K562 (cell line): Measurements from ENCODE around the gene MCAM. TPM values are rescaled to one million over a fixed set of nuclear protein-coding genes. Genes with fewer than 3 reads are reported as not detected.
A peak's percentile ranks its signal among the peaks of the same experiment; 100 is the strongest.

Source experiments
- ATAC-seq: fragments of 200-7000 bp; cut with Tn5 transposase; 3 replicates; pipeline ENCODE4 v1.9.1; 2020; ENCODE audit warnings: moderate library complexity
- BruUV-seq: library from RNA; stranded (reverse); fragments of 400-500 nt; replicated peaks from 2 replicates; lab custom pipeline; 2021; lab: Mats Ljungman, UMichigan
- CTCF ChIA-PET: fragments of 300-600 bp; formaldehyde crosslinking; extraction: SDS; loops from one replicate; lab custom pipeline; 2021; ENCODE audit warnings: low intra/inter-chr PET ratio; lab: Yijun Ruan, JAX
- POLR2A ChIA-PET: fragments of 300-600, 350-650 bp; sonication (Branson Sonifier 250); formaldehyde crosslinking; extraction: SDS; loops from one replicate; lab custom pipeline; 2021; ENCODE audit warnings: antibody characterized with exemption, inconsistent platforms; lab: Yijun Ruan, JAX
- DNase-seq, 4 experiments: peaks; one replicate each; pipeline versions ENCODE4 v3.0.0 to v3.0.0-alpha.2; 2011 to 2018; ENCODE audit warnings: low spot score in 3 of 4, mixed read lengths in 3 of 4; ENCODE audit errors: extremely low read depth in 1 of 4
- FAIRE-seq: peaks from 2 replicates; lab custom pipeline; 2011; peaks lifted over from hg19 to GRCh38; lab: Jason Lieb, UNC
- H2AFZ ChIP-seq: 2 replicates; pipeline ENCODE4 v1.6.0; 2011; ENCODE audit warnings: low read depth, low read length, control low read depth, inconsistent platforms
- H3K27ac ChIP-seq: fragments of 200-600 bp; 3 replicates; pipeline ENCODE4 v1.8.0; 2011; ENCODE audit warnings: low read depth, mild to moderate bottlenecking, control low read depth, inconsistent platforms, low read length, moderate library complexity, mixed read lengths; ENCODE audit errors: extremely low read depth
- H3K27me3 ChIP-seq, 2 experiments: fragments of 300-600 bp in 1 of 2; 2 replicates in 1 of 2; 3 replicates in 1 of 2; pipeline versions ENCODE4 v1.6.0 to v1.8.0; 2011; ENCODE audit warnings: inconsistent platforms in 2 of 2, low read length in 2 of 2, mild to moderate bottlenecking in 1 of 2, mixed read lengths in 1 of 2, moderate library complexity in 1 of 2; ENCODE audit not compliant: control insufficient read depth in 2 of 2, insufficient read depth in 2 of 2
- H3K36me3 ChIP-seq: fragments of 300-600 bp; 3 replicates; pipeline ENCODE4 v1.8.0; 2011; ENCODE audit warnings: mild to moderate bottlenecking, low read length, inconsistent platforms; ENCODE audit not compliant: control insufficient read depth, insufficient read depth
- H3K4me1 ChIP-seq, 2 experiments: fragments of 200-600 bp in 1 of 2; replicated peaks in 1 of 2; 2 replicates in 1 of 2; 3 replicates in 1 of 2; pipeline versions ENCODE4 v1.5.1 to v1.8.0; 2011; ENCODE audit warnings: inconsistent platforms in 2 of 2, low read length in 2 of 2, mild to moderate bottlenecking in 1 of 2, mixed read lengths in 1 of 2, moderate library complexity in 1 of 2; ENCODE audit not compliant: control insufficient read depth in 2 of 2, insufficient read depth in 2 of 2
- H3K4me2 ChIP-seq: 2 replicates; pipeline ENCODE4 v1.6.1; 2011; ENCODE audit warnings: low read length, control low read depth, inconsistent platforms, mixed read lengths; ENCODE audit not compliant: insufficient read depth
- H3K4me3 ChIP-seq: fragments of 200-600 bp; sonication (generic), shearing (Covaris generic); 2 replicates; pipeline ENCODE4 v1.5.1; 2016; ENCODE audit warnings: control low read depth, inconsistent platforms
- H3K79me2 ChIP-seq: fragments of 200-600 bp; 3 replicates; pipeline ENCODE4 v1.8.0; 2011; ENCODE audit warnings: low read length, inconsistent platforms; ENCODE audit not compliant: control insufficient read depth, insufficient read depth
- H3K9ac ChIP-seq, 2 experiments: 2 replicates each; pipeline versions ENCODE4 v1.6.0 to v1.6.1; 2011; ENCODE audit warnings: low read depth in 2 of 2, low read length in 2 of 2, control low read depth in 1 of 2, inconsistent platforms in 1 of 2, mild to moderate bottlenecking in 1 of 2, mixed read lengths in 1 of 2; ENCODE audit not compliant: insufficient read depth in 1 of 2
- H3K9me1 ChIP-seq: one replicate; pipeline ENCODE4 v1.6.0; 2011; ENCODE audit warnings: inconsistent platforms, mild to moderate bottlenecking, low read length, moderate library complexity; ENCODE audit not compliant: control insufficient read depth, insufficient read depth
- H3K9me3 ChIP-seq: replicated peaks from 2 replicates; pipeline ENCODE4 v1.5.1; 2011; ENCODE audit warnings: low read depth, low read length, inconsistent platforms; ENCODE audit not compliant: control insufficient read depth, insufficient read depth
- H4K20me1 ChIP-seq: replicated peaks from 2 replicates; pipeline ENCODE4 v1.6.1; 2011; ENCODE audit warnings: low read length, inconsistent platforms, mixed read lengths; ENCODE audit not compliant: control insufficient read depth, insufficient read depth
- SIX5 ChIP-seq, 2 experiments: IDR thresholded peaks; 2 replicates each; pipeline ENCODE4 v1.6.1; 2011; ENCODE audit warnings: low read length in 2 of 2, borderline replicate concordance in 1 of 2, low read depth in 1 of 2, mild to moderate bottlenecking in 1 of 2, moderate library complexity in 1 of 2; ENCODE audit not compliant: insufficient read depth in 1 of 2
- TFAM ChIP-seq: fragments of 250-450 bp; sonication (Bioruptor Pico); conservative IDR thresholded peaks from 2 replicates; pipeline ENCODE4 v1.5.0; 2021; ENCODE audit warnings: mild to moderate bottlenecking, moderate library complexity
- WGBS: fragments of 100-300 bp; shearing (Covaris generic); methylation state at CpG from one replicate; pipeline ENCODE4 v1.1.6; 2016; ENCODE audit warnings: low coverage, mixed read lengths; ENCODE audit not compliant: insufficient coverage; ENCODE audit errors: missing lambda C conversion rate; 5-methylcytosine and 5-hydroxymethylcytosine counted together
- in situ Hi-C: fragments of 300-500 bp; cut with MboI; formaldehyde crosslinking; loops from 4 replicates; pipeline ENCODE4 v1.15.0; 2018; ENCODE audit warnings: inconsistent platforms, mixed read lengths
- intact Hi-C: fragments of 100-400 bp; cut with micrococcal nuclease; formaldehyde crosslinking; loops from 2 replicates; pipeline ENCODE4 v1.14.2; 2022
- polyA plus RNA-seq, 8 experiments: library from polyadenylated mRNA; depleted of rRNA in 4 of 8; stranded (reverse) in 5 of 8; unstranded in 3 of 8; fragments of >200 nt; fragmentation: Nextera tagmentation in 2 of 8; fragmentation: Illumina TruSeq in 1 of 8; extraction: Ambion mirVana in 2 of 8; extraction: Trizol in 1 of 8; gene quantifications; 2 replicates each; pipeline versions ENCODE4 v1.2.1 to v1.2.3, GENCODE V29; 2011 to 2014; ENCODE audit warnings: inconsistent platforms in 1 of 8, missing spikeins in 1 of 8
- total RNA-seq, 7 experiments: library from RNA; depleted of rRNA in 6 of 7; stranded (reverse); fragments of >200 nt in 6 of 7; fragmentation: Illumina TruSeq in 2 of 7; extraction: Trizol in 2 of 7; gene quantifications; 2 replicates each; pipeline versions ENCODE4 v1.2.1 to v1.2.3, GENCODE V29; 2011 to 2021; ENCODE audit warnings: low replicate concordance in 1 of 7
- TF ChIP-seq, protein P1 (sequence below): fragments of 450-650 bp; IDR thresholded peaks from 2 replicates; pipeline ENCODE4 v1.6.1; 2016; ENCODE audit warnings: mild to moderate bottlenecking, moderate library complexity
- TF ChIP-seq, protein P2 (sequence below): sonication (generic); formaldehyde crosslinking; IDR thresholded peaks from 2 replicates; pipeline ENCODE4 v1.8.0; 2022; ENCODE audit warnings: missing genetic modification reagents, mild to moderate bottlenecking, borderline replicate concordance
- TF ChIP-seq, protein P3 (sequence below), 3 experiments: IDR thresholded peaks in 2 of 3; conservative IDR thresholded peaks in 1 of 3; 2 replicates each; pipeline ENCODE4 v1.5.1; 2011 to 2012; ENCODE audit warnings: low read length in 3 of 3, mild to moderate bottlenecking in 3 of 3, control low read depth in 2 of 3, improper control_type of control experiment in 1 of 3, inconsistent platforms in 1 of 3, low read depth in 1 of 3, mixed read lengths in 1 of 3, moderate library complexity in 1 of 3; ENCODE audit not compliant: insufficient read depth in 2 of 3

Gene MCAM
- total and polyA plus RNA-seq, 9 of the 15 experiments (the other 6 are each of a cell fraction or from before 2014, with no cell fraction given): 14.7 to 118 (median 53.6) TPM

DNA sequence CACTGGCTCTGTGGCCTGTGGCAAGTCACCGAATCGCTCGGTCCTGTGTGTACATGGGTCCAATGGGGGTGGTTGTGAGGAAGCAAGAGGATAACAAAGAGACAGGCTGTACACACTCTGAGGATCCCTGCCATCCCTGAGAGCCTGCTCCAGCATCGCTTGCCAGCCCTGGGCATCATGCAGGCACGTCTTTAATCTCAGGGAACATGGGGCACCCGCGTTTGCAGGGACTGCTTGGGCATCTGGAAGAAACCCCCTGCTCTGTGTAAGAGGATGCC, 25.0 kb upstream of the MCAM start:
- BruUV-seq: no TSS peak
- Histone ChIP-seq H3K27me3 (peaks cover 0 to 24% of the 10 kb centered on the region in 2 experiments; a peak in 3 of 5 replicates), H3K27ac (no peak overlapping the region), H3K9me1 (no peaks in the 10 kb centered on the region), H2AFZ (no peak overlapping the region), H3K4me2 (no peak overlapping the region), H3K4me3 (no peak overlapping the region), H3K36me3 (peaks cover 3% of the 10 kb centered on the region; the same call in 1 of the 3 replicates), H4K20me1 (no peaks in the 10 kb centered on the region; the same call in 1 of the 2 replicates), H3K9ac (peak overlapping the region in 1 of 2 experiments; percentile 43; a peak in 1 of 4 replicates), H3K79me2 (peaks cover 6% of the 10 kb centered on the region; the same call in 2 of the 3 replicates), H3K9me3 (no peaks in the 10 kb centered on the region), H3K4me1 (peaks cover 23 to 55% of the 10 kb centered on the region in 2 experiments; a peak in 4 of 5 replicates)
- POLR2A ChIA-PET: no interaction called here
- FAIRE-seq (no peak), DNase-seq (no peak), ATAC-seq (no peak)
- in situ Hi-C loops (no loop called here), intact Hi-C loops (no loop called here)
- 3% methylated on average over 7 of the region's 7 CpGs for WGBS
- no peak for TF ChIP-seq SIX5 (IDR thresholded peaks at IDR 0.05; ENCODE audit: borderline replicate concordance in 1 of 2, insufficient read depth in 1 of 2, low read depth in 1 of 2, low read length in 2 of 2)
- TF ChIP-seq, protein P1, sequence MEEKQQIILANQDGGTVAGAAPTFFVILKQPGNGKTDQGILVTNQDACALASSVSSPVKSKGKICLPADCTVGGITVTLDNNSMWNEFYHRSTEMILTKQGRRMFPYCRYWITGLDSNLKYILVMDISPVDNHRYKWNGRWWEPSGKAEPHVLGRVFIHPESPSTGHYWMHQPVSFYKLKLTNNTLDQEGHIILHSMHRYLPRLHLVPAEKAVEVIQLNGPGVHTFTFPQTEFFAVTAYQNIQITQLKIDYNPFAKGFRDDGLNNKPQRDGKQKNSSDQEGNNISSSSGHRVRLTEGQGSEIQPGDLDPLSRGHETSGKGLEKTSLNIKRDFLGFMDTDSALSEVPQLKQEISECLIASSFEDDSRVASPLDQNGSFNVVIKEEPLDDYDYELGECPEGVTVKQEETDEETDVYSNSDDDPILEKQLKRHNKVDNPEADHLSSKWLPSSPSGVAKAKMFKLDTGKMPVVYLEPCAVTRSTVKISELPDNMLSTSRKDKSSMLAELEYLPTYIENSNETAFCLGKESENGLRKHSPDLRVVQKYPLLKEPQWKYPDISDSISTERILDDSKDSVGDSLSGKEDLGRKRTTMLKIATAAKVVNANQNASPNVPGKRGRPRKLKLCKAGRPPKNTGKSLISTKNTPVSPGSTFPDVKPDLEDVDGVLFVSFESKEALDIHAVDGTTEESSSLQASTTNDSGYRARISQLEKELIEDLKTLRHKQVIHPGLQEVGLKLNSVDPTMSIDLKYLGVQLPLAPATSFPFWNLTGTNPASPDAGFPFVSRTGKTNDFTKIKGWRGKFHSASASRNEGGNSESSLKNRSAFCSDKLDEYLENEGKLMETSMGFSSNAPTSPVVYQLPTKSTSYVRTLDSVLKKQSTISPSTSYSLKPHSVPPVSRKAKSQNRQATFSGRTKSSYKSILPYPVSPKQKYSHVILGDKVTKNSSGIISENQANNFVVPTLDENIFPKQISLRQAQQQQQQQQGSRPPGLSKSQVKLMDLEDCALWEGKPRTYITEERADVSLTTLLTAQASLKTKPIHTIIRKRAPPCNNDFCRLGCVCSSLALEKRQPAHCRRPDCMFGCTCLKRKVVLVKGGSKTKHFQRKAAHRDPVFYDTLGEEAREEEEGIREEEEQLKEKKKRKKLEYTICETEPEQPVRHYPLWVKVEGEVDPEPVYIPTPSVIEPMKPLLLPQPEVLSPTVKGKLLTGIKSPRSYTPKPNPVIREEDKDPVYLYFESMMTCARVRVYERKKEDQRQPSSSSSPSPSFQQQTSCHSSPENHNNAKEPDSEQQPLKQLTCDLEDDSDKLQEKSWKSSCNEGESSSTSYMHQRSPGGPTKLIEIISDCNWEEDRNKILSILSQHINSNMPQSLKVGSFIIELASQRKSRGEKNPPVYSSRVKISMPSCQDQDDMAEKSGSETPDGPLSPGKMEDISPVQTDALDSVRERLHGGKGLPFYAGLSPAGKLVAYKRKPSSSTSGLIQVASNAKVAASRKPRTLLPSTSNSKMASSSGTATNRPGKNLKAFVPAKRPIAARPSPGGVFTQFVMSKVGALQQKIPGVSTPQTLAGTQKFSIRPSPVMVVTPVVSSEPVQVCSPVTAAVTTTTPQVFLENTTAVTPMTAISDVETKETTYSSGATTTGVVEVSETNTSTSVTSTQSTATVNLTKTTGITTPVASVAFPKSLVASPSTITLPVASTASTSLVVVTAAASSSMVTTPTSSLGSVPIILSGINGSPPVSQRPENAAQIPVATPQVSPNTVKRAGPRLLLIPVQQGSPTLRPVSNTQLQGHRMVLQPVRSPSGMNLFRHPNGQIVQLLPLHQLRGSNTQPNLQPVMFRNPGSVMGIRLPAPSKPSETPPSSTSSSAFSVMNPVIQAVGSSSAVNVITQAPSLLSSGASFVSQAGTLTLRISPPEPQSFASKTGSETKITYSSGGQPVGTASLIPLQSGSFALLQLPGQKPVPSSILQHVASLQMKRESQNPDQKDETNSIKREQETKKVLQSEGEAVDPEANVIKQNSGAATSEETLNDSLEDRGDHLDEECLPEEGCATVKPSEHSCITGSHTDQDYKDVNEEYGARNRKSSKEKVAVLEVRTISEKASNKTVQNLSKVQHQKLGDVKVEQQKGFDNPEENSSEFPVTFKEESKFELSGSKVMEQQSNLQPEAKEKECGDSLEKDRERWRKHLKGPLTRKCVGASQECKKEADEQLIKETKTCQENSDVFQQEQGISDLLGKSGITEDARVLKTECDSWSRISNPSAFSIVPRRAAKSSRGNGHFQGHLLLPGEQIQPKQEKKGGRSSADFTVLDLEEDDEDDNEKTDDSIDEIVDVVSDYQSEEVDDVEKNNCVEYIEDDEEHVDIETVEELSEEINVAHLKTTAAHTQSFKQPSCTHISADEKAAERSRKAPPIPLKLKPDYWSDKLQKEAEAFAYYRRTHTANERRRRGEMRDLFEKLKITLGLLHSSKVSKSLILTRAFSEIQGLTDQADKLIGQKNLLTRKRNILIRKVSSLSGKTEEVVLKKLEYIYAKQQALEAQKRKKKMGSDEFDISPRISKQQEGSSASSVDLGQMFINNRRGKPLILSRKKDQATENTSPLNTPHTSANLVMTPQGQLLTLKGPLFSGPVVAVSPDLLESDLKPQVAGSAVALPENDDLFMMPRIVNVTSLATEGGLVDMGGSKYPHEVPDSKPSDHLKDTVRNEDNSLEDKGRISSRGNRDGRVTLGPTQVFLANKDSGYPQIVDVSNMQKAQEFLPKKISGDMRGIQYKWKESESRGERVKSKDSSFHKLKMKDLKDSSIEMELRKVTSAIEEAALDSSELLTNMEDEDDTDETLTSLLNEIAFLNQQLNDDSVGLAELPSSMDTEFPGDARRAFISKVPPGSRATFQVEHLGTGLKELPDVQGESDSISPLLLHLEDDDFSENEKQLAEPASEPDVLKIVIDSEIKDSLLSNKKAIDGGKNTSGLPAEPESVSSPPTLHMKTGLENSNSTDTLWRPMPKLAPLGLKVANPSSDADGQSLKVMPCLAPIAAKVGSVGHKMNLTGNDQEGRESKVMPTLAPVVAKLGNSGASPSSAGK: no peak
- TF ChIP-seq TFAM (CRISPR knock-in tag): no peak
- TF ChIP-seq, protein P2, sequence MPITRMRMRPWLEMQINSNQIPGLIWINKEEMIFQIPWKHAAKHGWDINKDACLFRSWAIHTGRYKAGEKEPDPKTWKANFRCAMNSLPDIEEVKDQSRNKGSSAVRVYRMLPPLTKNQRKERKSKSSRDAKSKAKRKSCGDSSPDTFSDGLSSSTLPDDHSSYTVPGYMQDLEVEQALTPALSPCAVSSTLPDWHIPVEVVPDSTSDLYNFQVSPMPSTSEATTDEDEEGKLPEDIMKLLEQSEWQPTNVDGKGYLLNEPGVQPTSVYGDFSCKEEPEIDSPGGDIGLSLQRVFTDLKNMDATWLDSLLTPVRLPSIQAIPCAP (CRISPR knock-in tag): no peak
- TF ChIP-seq, protein P3, sequence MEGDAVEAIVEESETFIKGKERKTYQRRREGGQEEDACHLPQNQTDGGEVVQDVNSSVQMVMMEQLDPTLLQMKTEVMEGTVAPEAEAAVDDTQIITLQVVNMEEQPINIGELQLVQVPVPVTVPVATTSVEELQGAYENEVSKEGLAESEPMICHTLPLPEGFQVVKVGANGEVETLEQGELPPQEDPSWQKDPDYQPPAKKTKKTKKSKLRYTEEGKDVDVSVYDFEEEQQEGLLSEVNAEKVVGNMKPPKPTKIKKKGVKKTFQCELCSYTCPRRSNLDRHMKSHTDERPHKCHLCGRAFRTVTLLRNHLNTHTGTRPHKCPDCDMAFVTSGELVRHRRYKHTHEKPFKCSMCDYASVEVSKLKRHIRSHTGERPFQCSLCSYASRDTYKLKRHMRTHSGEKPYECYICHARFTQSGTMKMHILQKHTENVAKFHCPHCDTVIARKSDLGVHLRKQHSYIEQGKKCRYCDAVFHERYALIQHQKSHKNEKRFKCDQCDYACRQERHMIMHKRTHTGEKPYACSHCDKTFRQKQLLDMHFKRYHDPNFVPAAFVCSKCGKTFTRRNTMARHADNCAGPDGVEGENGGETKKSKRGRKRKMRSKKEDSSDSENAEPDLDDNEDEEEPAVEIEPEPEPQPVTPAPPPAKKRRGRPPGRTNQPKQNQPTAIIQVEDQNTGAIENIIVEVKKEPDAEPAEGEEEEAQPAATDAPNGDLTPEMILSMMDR (IDR thresholded peaks at IDR 0.05 in 2 of 3, conservative IDR thresholded peaks at IDR 0.05 in 1 of 3; ENCODE audit: insufficient read depth in 2 of 3, low read depth in 1 of 3, low read length in 3 of 3): no peak
- CTCF ChIA-PET: no interaction called here
